Measurements from ENCODE around the gene TFIP11. TPM values are rescaled to one million over a fixed set of nuclear protein-coding genes. Genes with fewer than 3 reads are reported as not detected.

Gene TFIP11
- total and polyA plus RNA-seq, 9 of the 15 experiments (the other 6 are each of a cell fraction or from before 2014, with no cell fraction given): 11.5 to 38.1 (median 25.2) TPM

DNA sequence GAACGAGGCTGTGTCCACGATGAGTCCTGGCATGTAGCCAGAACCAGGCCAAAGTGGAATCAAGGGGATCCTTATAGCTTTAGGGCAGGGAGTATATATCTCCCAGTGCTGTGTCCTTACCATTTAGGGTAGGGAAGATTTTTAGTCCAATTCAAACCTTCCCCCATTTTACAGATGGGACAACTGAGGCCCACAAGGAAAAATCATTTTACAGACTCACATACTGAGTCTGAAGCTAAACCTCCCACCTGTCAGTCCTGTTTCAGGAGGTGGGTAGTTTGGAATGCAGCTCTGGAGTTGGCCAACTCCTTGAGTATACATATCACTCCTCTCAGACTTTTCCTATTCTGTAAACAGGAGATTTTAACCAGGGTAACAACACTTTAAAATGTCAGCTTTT lies 33.1 kb upstream of the TFIP11 start:
- Histone ChIP-seq H3K4me3 (no peak overlapping the region), H3K27ac (ENCODE audit: extremely low read depth, low read depth, low read length) (no peak overlapping the region), H3K79me2 (ENCODE audit: control insufficient read depth, insufficient read depth, low read length) (peaks cover 78% of the 10 kb centered on the region)

DNA sequence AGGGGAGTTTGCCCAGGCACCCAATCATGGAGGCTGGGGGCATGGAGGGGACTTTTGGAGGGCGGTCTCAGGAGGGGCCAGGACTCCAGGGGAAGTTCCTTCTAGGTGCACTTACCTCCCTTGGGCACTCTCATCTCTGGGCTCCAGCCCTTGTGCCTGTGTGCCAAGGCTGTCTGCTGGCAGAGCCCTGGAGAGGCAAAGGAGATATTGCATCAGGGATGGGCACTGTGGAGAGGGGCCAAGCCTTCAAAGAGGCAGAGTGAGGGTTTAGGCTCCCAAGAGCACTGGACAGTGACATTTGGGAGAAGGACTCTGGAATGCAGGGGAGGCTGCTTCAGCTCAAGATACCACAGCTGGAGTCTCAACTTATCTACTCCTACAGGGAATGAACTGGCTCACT lies 32.2 kb upstream of the TFIP11 start:
- Histone ChIP-seq H3K9me3 (replicated peaks; ENCODE audit: control insufficient read depth, insufficient read depth, low read depth, low read length) (no peaks in the 10 kb centered on the region), H3K4me1 (replicated peaks in 1 of 2; ENCODE audit: control insufficient read depth in 2 of 2, insufficient read depth in 2 of 2, low read length in 2 of 2) (peaks cover 0 to 10% of the 10 kb centered on the region in 2 experiments; a peak in 2 of 5 replicates), H3K27ac (ENCODE audit: extremely low read depth, low read depth, low read length) (no peak overlapping the region), H3K9ac (ENCODE audit: insufficient read depth in 1 of 2, low read depth in 2 of 2, low read length in 2 of 2) (no peak overlapping the region), H2AFZ (ENCODE audit: low read depth, low read length) (no peak overlapping the region), H3K4me2 (ENCODE audit: insufficient read depth, low read length) (no peak overlapping the region), H4K20me1 (replicated peaks; ENCODE audit: control insufficient read depth, insufficient read depth, low read length) (no peaks in the 10 kb centered on the region; the same call in 1 of the 2 replicates), H3K4me3 (no peak overlapping the region), H3K9me1 (ENCODE audit: control insufficient read depth, insufficient read depth, low read length) (no peaks in the 10 kb centered on the region), H3K36me3 (ENCODE audit: control insufficient read depth, insufficient read depth, low read length) (peaks cover 92% of the 10 kb centered on the region; the same call in 2 of the 3 replicates), H3K79me2 (ENCODE audit: control insufficient read depth, insufficient read depth, low read length) (peaks cover 74% of the 10 kb centered on the region), H3K27me3 (ENCODE audit: control insufficient read depth in 2 of 2, insufficient read depth in 2 of 2, low read length in 2 of 2) (no peaks in the 10 kb centered on the region)
- DNase-seq (ENCODE audit: extremely low read depth in 1 of 4, low spot score in 3 of 4): no peak
- ChIA-PET POLR2A (no interaction called here), CTCF (ENCODE audit: low intra/inter-chr PET ratio) (no interaction called here)
- intact Hi-C loops (cut with micrococcal nuclease): no loop called here
- no TSS peak for BruUV-seq (replicated peaks)
- in situ Hi-C loops (cut with MboI): no loop called here
- ATAC-seq: no peak
- 100% methylated on average over 1 of the region's 1 CpG for WGBS (ENCODE audit: insufficient coverage, low coverage, missing lambda C conversion rate)
- FAIRE-seq: no peak
- TF ChIP-seq, protein P1, sequence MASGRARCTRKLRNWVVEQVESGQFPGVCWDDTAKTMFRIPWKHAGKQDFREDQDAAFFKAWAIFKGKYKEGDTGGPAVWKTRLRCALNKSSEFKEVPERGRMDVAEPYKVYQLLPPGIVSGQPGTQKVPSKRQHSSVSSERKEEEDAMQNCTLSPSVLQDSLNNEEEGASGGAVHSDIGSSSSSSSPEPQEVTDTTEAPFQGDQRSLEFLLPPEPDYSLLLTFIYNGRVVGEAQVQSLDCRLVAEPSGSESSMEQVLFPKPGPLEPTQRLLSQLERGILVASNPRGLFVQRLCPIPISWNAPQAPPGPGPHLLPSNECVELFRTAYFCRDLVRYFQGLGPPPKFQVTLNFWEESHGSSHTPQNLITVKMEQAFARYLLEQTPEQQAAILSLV (tag; IDR thresholded peaks at IDR 0.05): no peak
- TF ChIP-seq LEF1 (IDR thresholded peaks at IDR 0.05): no peak
- TF ChIP-seq, protein P2, sequence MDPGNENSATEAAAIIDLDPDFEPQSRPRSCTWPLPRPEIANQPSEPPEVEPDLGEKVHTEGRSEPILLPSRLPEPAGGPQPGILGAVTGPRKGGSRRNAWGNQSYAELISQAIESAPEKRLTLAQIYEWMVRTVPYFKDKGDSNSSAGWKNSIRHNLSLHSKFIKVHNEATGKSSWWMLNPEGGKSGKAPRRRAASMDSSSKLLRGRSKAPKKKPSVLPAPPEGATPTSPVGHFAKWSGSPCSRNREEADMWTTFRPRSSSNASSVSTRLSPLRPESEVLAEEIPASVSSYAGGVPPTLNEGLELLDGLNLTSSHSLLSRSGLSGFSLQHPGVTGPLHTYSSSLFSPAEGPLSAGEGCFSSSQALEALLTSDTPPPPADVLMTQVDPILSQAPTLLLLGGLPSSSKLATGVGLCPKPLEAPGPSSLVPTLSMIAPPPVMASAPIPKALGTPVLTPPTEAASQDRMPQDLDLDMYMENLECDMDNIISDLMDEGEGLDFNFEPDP (CRISPR knock-in tag; IDR thresholded peaks at IDR 0.05): no peak
- no peak for TF ChIP-seq TAF1 (IDR thresholded peaks at IDR 0.05; ENCODE audit: control insufficient read depth, extremely low read depth, insufficient read depth, low read length, severe bottlenecking)
- TF ChIP-seq JUN (IDR thresholded peaks at IDR 0.05; ENCODE audit: borderline replicate concordance, low read depth, low read length): no peak
- no peak for TF ChIP-seq JUN (CRISPR knock-in tag; IDR thresholded peaks at IDR 0.05; ENCODE audit: borderline replicate concordance)
- TF ChIP-seq GTF2A2 (tag; IDR thresholded peaks at IDR 0.05): no peak
- TF ChIP-seq ERF (CRISPR knock-in tag; IDR thresholded peaks at IDR 0.05): no peak
- TF ChIP-seq CBX3 (IDR thresholded peaks at IDR 0.05; ENCODE audit: borderline replicate concordance in 1 of 2, low read length in 2 of 2): no peak
- no peak for TF ChIP-seq L3MBTL2 (IDR thresholded peaks at IDR 0.05)
- no peak for TF ChIP-seq MYC (IDR thresholded peaks at IDR 0.05; ENCODE audit: low read depth, low read length)
- TF ChIP-seq MYC (CRISPR knock-in tag; IDR thresholded peaks at IDR 0.05; ENCODE audit: borderline replicate concordance, low read depth): no peak
- TF ChIP-seq NFE2L1 (tag; IDR thresholded peaks at IDR 0.05; ENCODE audit: borderline replicate concordance, low read depth): no peak

More for the DNA sequence above, 33.1 kb upstream of the TFIP11 start:
- no peak for ATAC-seq
- Histone ChIP-seq H3K9ac (ENCODE audit: insufficient read depth in 1 of 2, low read depth in 2 of 2, low read length in 2 of 2) (no peak overlapping the region), H3K9me3 (replicated peaks; ENCODE audit: control insufficient read depth, insufficient read depth, low read depth, low read length) (no peaks in the 10 kb centered on the region), H4K20me1 (replicated peaks; ENCODE audit: control insufficient read depth, insufficient read depth, low read length) (no peaks in the 10 kb centered on the region; the same call in 1 of the 2 replicates), H3K27me3 (ENCODE audit: control insufficient read depth in 2 of 2, insufficient read depth in 2 of 2, low read length in 2 of 2) (no peaks in the 10 kb centered on the region), H3K4me1 (replicated peaks in 1 of 2; ENCODE audit: control insufficient read depth in 2 of 2, insufficient read depth in 2 of 2, low read length in 2 of 2) (peaks cover 0 to 11% of the 10 kb centered on the region in 2 experiments; a peak in 2 of 5 replicates), H3K9me1 (ENCODE audit: control insufficient read depth, insufficient read depth, low read length) (no peaks in the 10 kb centered on the region), H3K36me3 (ENCODE audit: control insufficient read depth, insufficient read depth, low read length) (peaks cover 87% of the 10 kb centered on the region; the same call in 2 of the 3 replicates), H3K4me2 (ENCODE audit: insufficient read depth, low read length) (no peak overlapping the region), H2AFZ (ENCODE audit: low read depth, low read length) (no peak overlapping the region)
- POLR2A ChIA-PET: no interaction called here
- intact Hi-C loops (cut with micrococcal nuclease) (no loop called here), in situ Hi-C loops (cut with MboI) (no loop called here)
- FAIRE-seq: no peak
- DNase-seq (ENCODE audit: extremely low read depth in 1 of 4, low spot score in 3 of 4): no peak
- 81% methylated on average over 2 of the region's 2 CpGs for WGBS (ENCODE audit: insufficient coverage, low coverage, missing lambda C conversion rate)
- peak; percentile 48; the same call in 1 of the 2 replicates for TF ChIP-seq ADNP (tag; IDR thresholded peaks at IDR 0.05)
- TF ChIP-seq NFIC (IDR thresholded peaks at IDR 0.05): peak; percentile 81
- TF ChIP-seq MBD2 (IDR thresholded peaks at IDR 0.05; ENCODE audit: borderline replicate concordance, low read depth): no peak
- peak; percentile 66 for TF ChIP-seq RBM25 (IDR thresholded peaks at IDR 0.05; ENCODE audit: low read depth, low read length, severe bottlenecking)
- TF ChIP-seq BCOR (IDR thresholded peaks at IDR 0.05): peak; percentile 69; the same call in 1 of the 2 replicates
- CTCF ChIA-PET (ENCODE audit: low intra/inter-chr PET ratio): no interaction called here
- no TSS peak for BruUV-seq (replicated peaks)
